ENCODE data around the gene CDH5.

Gene CDH5

DNA sequence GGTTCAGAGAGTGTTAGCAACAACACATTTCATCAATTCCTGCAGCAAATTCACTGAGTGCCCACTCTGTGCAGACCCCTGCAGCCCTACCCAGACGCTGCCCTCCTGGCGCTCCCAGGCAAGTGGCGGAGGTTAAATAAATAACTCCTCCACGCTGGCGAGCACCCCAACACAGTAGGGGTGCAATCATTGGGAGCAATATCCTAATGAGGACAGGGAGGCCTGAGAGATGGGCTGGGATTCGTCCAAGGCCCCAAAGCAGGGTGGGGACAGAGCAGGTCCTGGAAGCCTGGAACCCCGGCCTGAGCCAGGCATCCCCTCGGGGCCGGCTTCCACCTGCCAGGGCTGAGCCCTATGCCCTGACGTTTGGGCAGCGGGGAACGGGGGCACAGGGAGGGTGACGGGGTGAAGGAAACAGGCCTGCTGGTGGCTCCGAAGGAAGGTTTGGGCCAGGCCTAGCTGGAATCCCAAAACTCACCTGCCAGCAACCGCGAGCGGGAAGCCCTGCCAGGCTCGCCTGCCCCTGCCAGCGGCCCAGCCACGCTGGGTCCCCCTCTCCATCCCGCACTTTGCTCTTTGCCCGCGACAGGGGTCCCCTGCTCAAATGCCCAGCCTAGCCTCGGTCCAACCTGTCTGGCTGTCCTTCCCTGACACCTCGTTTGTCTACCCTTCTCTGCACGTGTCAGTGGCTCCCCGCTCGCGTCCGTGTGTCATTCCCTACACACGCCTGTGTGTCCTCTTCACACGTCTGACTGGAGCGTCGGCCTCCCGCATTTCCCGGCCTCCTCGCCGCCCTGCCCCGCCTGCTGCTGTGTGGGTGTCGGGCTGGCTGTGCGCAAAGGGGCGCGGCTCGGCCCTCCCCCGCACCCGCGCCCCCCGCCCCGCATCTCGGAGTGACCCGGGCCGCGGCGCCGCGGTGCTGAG lies 59.9 kb downstream of the CDH5 start:
- ATAC-seq, result no peak
- Mint-ChIP-seq H3K27me3 (peaks cover 63% of the 10 kb centered on the region), H3K36me3 (no peaks in the 10 kb centered on the region), H3K9me3 (no peaks in the 10 kb centered on the region), H3K27ac (no peak overlapping the region), H3K4me1 (peaks cover 4% of the 10 kb centered on the region), H3K4me3 (no peak overlapping the region)

DNA sequence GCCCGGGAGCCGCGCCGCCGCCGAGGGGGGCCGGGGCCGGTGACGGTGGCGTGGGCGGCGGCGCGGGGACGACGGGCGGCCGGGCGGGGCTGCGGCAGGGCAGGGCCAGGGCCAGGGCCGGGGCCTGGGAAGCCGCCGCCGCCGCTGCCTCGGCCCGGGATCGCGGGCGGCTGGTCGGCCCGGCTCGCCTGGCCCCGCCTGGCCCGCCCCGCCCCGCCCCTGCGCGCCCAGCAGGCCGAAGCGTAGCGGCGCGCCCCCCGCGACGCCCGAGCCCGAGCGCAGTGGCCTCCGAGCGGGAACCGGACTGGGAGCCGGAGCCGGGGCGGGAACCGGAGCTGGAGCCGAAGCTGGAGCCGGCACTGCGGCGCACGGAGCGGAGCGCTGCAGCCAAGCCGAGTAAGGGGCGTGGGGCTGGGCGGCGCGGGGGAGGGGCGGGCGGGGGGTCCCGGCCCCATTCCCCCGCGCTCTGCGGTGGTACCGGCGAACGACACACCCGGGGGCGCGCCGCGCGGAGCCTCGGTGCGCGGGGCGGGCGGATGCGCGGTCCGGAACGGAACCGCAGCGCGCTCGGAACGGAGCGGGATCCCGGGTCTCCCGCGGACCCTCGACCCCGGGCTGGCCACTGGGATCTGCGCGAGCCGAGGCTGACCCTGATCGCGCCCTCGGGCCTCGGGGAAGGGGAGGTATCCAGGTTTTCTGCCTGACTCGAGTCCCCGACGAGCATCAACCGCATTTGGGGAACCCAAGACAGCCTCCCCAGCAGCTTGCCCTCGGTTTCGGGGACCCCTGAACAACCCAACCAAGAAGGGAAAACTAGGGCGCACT lies 60.8 kb downstream of the CDH5 start, which contains the start of gene BEAN1:
TSS of gene BEAN1 (plus strand) at position 260 of the 825 bp plus-strand sequence. CDS start 10,382 bp downstream, outside the sequence.
- Mint-ChIP-seq H3K27ac (no peak within 1 kb of the TSS), H3K4me1 (peaks cover 4% of the 10 kb centered on the region), H3K4me3 (no peak within 1 kb of the TSS), H3K27me3 (peaks cover 72% of the 10 kb centered on the region), H3K36me3 (no peaks in the 10 kb centered on the region), H3K9me3 (no peaks in the 10 kb centered on the region)
- no peak for ATAC-seq

DNA sequence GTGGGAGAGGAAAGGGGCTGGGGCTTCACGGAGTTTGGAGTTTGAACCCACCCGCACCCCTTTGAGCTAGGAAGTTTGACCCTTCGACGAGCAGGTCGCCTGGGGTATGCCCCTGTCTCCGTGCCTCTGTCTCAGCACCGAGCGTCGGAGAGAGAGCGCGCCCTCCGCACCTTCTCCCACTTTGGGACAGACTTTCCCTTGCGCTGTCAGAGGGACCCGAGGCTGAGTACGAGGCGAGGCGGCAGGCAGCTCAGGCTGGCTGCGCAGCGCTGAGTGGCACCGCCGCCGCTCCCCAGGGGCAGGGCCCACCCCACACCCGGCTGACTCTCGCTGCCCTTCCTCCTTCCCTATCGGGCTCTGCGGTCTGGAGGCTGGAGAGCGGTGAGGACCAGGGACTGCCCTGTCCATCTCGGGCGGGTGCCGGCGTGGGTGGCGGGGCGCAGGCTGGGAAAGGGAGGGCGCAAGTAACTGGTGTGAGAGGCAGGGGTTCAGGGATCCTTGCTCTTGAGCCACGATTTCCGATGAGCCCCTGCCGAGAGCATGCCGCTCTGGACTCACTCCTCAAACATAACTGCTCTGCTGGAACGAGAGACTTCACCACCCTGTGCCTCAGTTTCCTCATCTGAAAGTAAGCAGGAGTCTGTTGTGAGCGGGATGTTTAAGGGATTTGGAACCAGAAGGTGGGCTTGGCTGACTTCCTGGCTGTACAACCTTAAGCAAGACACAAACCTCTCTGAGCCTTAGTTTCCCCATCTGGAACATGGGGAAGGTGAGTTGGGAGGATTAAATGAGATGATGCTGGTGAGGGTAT lies 61.6 kb downstream of the CDH5 start:
- Mint-ChIP-seq H3K4me3 (no peak overlapping the region), H3K4me1 (peaks cover 4% of the 10 kb centered on the region), H3K9me3 (no peaks in the 10 kb centered on the region), H3K36me3 (no peaks in the 10 kb centered on the region), H3K27ac (no peak overlapping the region), H3K27me3 (peaks cover 80% of the 10 kb centered on the region)
- no peak for ATAC-seq

DNA sequence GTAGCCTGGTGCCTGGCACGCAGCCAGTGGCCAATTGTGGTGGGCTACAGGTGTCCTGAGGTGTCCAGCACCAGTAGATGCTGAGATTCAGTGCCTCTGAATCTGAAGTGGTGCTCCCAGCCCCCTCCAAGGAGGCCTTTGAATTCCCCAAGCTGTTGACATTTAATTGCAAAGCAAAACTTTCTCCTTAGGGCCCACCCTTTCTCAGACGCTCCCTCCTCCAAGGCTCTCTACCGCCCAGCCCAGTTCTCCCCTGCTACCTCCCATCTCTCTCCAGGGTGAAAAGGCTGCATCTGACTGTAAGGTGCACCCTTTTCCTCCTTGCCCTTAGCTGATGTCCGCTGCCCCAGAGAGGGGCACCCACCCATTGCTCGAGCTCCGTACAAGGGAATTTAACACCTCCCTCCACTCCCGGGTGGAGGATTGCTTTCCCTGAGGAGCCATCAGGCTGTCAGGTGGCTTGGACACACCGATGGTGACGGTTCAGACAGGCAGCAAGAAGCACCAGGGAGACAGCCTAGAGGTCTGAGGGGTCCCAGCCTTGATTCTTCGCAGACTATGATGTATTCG lies 62.3 kb downstream of the CDH5 start:
- no peak for ATAC-seq
- Mint-ChIP-seq H3K9me3 (no peaks in the 10 kb centered on the region), H3K4me1 (peaks cover 4% of the 10 kb centered on the region), H3K27me3 (peaks cover 86% of the 10 kb centered on the region), H3K36me3 (no peaks in the 10 kb centered on the region), H3K4me3 (no peak overlapping the region), H3K27ac (no peak overlapping the region)

DNA sequence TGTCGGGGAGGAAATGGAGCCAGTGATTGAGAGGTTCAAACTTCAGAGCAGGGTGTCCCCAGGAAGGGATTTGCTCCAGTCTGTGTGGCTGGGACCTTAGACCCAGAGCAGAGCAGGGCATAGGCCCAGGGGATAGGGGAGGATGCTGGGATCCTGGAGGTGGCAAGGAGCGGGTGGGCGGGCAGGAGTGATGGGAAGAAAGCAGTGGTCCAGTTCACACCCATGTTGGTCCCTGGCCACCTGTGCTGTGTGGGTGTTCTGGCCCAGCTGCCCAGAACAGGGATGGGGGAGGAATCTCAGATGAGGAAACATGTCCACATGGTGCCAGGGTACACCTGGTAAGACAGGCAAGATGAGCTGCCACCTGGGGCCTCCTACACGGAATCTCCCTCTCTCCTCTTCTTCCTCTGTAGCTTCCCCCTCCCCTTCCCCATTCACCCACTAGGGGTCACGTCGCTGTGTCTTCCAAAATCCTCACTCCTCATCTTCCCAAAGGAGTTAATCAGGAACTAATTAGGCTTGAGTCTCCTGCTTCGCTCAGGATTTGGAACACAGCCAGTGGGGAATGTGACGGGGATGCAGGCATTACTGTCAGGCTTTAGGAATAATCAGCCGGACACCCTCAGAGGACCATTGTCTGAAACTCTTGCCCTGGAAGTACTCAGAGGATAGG lies 62.9 kb downstream of the CDH5 start:
- ATAC-seq, result no peak
- H3K27ac Mint-ChIP-seq, result no peak overlapping the region
- H3K36me3 Mint-ChIP-seq, result no peaks in the 10 kb centered on the region
- H3K27me3 Mint-ChIP-seq, result peaks cover 86% of the 10 kb centered on the region
- H3K4me3 Mint-ChIP-seq, result no peak overlapping the region
- H3K4me1 Mint-ChIP-seq, result peaks cover 4% of the 10 kb centered on the region
- H3K9me3 Mint-ChIP-seq, result no peaks in the 10 kb centered on the region

DNA sequence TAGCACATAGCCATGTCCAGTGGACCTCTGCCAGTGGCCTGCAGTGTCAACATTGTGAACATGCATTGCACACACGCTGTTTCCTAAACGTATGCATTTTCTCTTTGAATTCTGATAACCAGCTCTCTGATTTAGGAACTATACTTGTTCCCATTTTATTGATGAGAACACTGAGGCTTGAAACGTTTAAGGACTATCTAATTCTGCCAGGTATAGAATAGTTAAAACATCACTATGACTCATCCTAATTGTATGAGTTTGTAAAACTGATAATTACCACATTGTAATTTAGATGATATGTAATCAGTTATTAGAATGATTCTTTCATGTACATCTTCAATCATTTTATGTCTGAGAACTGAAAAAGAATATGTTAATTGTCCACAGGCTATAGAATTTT lies 63.7 kb downstream of the CDH5 start:
- H3K4me3 Mint-ChIP-seq, result no peak overlapping the region
- H3K4me1 Mint-ChIP-seq, result peaks cover 4% of the 10 kb centered on the region
- no peak for ATAC-seq
- peaks cover 86% of the 10 kb centered on the region for H3K27me3 Mint-ChIP-seq
- no peaks in the 10 kb centered on the region for H3K9me3 Mint-ChIP-seq
- H3K27ac Mint-ChIP-seq, result no peak overlapping the region
- no peaks in the 10 kb centered on the region for H3K36me3 Mint-ChIP-seq

DNA sequence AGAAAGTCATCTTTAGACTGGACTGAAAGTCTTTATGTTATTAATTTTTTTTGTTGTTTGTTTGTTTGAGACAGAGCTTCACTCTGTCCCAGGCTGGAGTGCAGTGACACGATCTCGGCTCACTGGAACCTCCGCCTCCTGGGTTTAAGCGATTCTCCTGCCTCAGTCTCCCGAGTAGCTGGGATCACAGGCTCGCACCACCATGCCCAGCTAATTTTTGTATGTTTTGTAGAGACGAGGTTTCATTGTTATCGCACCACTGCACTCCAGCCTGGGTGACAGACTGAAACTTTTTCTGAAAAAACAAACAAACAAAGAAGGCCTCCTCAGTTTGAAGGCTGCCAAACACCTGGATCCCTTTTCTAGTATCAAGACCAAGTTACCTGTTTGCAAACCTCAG lies 65.3 kb downstream of the CDH5 start:
- H3K36me3 Mint-ChIP-seq, result no peaks in the 10 kb centered on the region
- peaks cover 76% of the 10 kb centered on the region for H3K27me3 Mint-ChIP-seq
- H3K4me1 Mint-ChIP-seq, result no peaks in the 10 kb centered on the region
- no peak overlapping the region for H3K27ac Mint-ChIP-seq
- ATAC-seq, result no peak
- no peak overlapping the region for H3K4me3 Mint-ChIP-seq
- no peaks in the 10 kb centered on the region for H3K9me3 Mint-ChIP-seq

DNA sequence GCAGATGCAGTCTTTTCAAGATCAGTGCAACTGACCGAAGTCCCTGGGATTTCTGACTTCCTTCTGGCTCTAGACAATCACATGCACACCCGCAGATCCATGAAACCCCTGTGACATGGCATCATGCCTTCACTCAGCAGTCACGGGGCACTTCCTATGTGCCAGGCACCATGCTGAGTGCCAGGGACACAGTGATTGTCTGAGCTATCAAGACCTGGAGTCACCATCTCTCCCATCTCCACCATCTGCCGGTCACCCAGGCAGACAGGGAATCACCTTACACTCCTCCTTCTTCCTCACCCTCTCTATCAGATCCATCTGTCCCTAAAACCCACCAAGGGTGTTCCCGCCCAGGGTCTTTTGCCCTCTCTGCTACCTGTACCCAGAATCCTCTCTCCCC lies 65.9 kb downstream of the CDH5 start:
- Mint-ChIP-seq H3K36me3 (no peaks in the 10 kb centered on the region), H3K27me3 (peaks cover 76% of the 10 kb centered on the region), H3K4me1 (no peaks in the 10 kb centered on the region), H3K9me3 (no peaks in the 10 kb centered on the region), H3K4me3 (no peak overlapping the region), H3K27ac (no peak overlapping the region)
- ATAC-seq, result no peak

DNA sequence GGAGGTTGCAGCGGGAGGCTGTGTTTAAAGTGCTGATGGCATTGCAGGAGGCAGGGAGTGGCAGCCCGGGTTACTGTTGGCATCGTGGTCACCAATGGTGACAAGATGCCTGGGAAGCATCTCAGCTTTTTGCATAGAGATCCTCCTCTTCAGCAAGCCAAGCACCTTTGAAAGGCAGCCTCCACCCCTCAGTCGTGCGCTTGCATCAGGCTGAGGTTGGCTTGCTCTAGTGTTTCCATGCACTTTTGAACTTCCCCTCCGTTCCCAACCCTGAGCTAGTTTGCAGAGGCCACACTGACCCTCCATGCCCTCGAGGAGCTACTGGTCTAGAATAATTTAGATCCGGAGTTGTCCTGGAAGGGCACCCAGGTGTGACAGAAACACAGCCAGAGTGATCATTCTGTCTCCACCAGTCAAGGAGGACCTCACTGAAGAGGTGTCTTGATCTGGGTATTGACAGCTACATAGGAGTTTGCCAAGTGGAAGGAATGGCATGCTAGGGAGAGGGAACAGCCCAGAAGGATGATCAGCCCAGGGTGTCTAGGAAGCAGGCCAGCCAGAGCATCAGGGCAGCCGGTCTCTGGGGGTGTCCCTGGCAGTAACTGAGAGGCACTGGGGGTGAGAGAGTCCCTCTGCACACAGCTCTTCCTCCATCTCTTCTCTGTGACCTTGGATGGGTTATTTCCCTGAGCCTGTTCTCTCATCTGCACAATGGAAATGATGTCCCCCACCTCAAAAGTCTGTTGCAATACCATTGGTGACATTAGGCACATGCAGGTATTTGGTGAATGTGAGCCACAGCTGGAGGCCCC lies 68.3 kb downstream of the CDH5 start:
- Mint-ChIP-seq H3K27ac (no peak overlapping the region), H3K27me3 (peaks cover 83% of the 10 kb centered on the region), H3K4me3 (no peak overlapping the region), H3K9me3 (no peaks in the 10 kb centered on the region), H3K4me1 (no peaks in the 10 kb centered on the region), H3K36me3 (no peaks in the 10 kb centered on the region)
- ATAC-seq, result no peak

DNA sequence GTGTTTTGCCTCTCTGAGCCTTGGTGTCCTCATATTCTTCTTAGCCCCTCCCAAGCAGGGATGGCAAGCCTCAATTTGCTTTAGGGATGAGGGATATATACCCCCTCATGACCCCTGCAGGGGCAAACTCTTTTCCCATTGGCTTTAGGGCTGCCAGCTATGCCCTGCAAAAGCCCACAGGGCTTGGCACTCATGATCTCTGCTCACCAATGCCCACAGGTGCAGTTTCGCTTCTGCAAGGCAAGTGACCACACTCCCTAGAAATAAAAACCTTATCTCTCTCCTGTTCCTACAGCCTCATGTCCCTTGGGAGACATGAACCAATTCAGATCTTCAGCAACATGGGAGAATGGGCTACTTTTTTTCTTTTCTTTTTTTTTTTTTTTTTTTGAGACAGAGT lies 69.4 kb downstream of the CDH5 start:
- no peak overlapping the region for H3K4me3 Mint-ChIP-seq
- no peaks in the 10 kb centered on the region for H3K9me3 Mint-ChIP-seq
- H3K4me1 Mint-ChIP-seq, result no peaks in the 10 kb centered on the region
- no peak overlapping the region for H3K27ac Mint-ChIP-seq
- no peak for ATAC-seq
- H3K27me3 Mint-ChIP-seq, result peaks cover 85% of the 10 kb centered on the region
- no peaks in the 10 kb centered on the region for H3K36me3 Mint-ChIP-seq

DNA sequence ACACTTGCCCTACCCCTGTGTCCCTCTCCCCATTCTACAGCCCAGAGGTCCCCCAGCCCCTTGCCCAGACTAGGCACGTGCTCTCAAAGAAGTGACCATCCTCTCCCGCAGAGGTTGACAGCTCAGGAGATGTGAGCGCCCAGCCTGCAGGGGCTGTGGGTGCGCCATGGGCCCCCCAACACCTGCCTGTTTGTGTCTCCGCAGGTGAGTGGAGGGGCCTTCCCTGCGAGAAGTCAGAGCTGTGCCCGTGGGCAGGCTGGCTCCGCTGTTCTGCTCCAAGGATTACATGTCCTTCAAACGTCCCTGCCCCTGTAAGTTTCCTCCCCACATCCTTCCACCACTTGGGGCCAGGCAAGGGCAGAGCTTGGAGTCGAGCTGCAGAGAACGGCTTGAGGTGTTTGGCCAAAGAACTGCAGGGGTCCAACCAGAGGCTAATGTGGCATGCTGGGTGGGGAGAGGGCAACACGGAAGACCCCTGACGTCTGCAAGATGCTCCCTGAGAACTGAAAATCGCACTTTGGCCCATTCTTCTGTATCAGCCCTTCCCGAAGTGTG lies 71.0 kb downstream of the CDH5 start:
- peaks cover 73% of the 10 kb centered on the region for H3K27me3 Mint-ChIP-seq
- H3K9me3 Mint-ChIP-seq, result no peaks in the 10 kb centered on the region
- H3K36me3 Mint-ChIP-seq, result no peaks in the 10 kb centered on the region
- no peak overlapping the region for H3K27ac Mint-ChIP-seq
- H3K4me3 Mint-ChIP-seq, result no peak overlapping the region
- H3K4me1 Mint-ChIP-seq, result no peaks in the 10 kb centered on the region
- ATAC-seq, result no peak

DNA sequence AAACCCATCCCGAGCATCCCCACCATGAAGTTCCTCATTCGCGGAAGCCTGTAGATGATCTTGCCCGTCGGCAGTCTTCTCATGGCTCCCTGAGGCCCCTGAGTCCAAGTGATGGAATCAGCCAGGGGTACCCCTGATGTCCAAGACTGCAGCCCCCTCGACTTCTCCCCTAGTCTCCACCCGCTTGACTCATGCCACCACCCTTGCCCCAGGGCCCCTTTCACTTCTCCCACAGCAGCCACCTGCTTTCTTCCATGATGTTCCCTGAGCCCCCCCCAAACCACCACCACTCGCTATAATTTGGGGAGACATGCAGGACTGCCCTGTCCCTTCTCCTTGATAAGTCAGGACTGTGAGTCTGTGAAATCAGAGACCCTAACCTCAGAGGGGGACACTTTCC lies 72.0 kb downstream of the CDH5 start:
- Mint-ChIP-seq H3K4me1 (no peaks in the 10 kb centered on the region), H3K36me3 (no peaks in the 10 kb centered on the region), H3K9me3 (no peaks in the 10 kb centered on the region), H3K27ac (no peak overlapping the region), H3K4me3 (no peak overlapping the region), H3K27me3 (peaks cover 63% of the 10 kb centered on the region)
- no peak for ATAC-seq

DNA sequence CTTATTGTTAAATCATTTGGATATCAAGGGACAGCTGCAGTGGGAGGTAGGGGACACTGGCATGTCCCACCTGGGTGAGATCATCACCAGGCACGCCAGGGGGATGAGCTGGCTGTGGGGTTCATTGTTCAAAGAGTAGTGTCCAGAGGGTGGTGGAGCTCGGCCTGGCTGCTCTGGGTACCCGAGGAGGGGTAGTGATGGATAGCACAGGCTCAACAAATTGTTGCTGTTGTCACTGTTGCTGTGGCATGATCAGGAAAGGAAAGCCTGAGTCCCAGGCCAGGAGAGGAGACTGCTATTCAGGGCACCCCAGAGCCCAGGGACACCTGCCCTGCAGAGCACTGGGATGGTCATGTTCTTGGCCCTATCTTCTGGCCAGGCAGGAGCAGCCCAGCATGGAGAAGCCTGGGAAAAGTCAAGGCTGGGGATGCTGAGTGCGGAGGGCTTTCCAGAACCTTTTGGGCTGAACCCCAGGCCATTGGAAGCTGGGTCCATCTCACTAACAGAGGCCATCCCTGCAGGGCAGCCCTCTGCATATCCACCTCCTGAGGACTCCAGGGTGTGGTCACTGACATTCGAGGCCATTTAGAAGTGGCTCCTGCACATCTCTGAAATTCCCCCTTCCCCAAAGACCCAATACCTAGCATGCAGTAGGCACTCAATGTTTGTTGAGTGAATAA lies 72.7 kb downstream of the CDH5 start:
- no peaks in the 10 kb centered on the region for H3K9me3 Mint-ChIP-seq
- H3K4me1 Mint-ChIP-seq, result no peaks in the 10 kb centered on the region
- no peak for ATAC-seq
- peaks cover 63% of the 10 kb centered on the region for H3K27me3 Mint-ChIP-seq
- H3K27ac Mint-ChIP-seq, result no peak overlapping the region
- no peaks in the 10 kb centered on the region for H3K36me3 Mint-ChIP-seq
- no peak overlapping the region for H3K4me3 Mint-ChIP-seq
